Left kidney (tissue), 2 donors: ENCODE measurements around the gene IFT122. TPM values are rescaled to one million over a fixed set of nuclear protein-coding genes. Genes with fewer than 3 reads are reported as not detected.
"Not testable (repeated sequence)": the region's sequence is repeated elsewhere in the genome, so short reads cannot be mapped to it uniquely, and the experiment has no call there.

Experiments
- DNase-seq: peaks from one replicate; pipeline ENCODE4 v3.0.0-alpha.2; 2013
- polyA plus RNA-seq: library from polyadenylated mRNA; unstranded; fragments of 120-200 nt; gene quantifications from one replicate; pipeline ENCODE4 v1.2.1, GENCODE V29; 2013; ENCODE audit not compliant: insufficient read length

IFT122 gene
- polyA plus RNA-seq, 1 donor: 79.0 TPM

DNA sequence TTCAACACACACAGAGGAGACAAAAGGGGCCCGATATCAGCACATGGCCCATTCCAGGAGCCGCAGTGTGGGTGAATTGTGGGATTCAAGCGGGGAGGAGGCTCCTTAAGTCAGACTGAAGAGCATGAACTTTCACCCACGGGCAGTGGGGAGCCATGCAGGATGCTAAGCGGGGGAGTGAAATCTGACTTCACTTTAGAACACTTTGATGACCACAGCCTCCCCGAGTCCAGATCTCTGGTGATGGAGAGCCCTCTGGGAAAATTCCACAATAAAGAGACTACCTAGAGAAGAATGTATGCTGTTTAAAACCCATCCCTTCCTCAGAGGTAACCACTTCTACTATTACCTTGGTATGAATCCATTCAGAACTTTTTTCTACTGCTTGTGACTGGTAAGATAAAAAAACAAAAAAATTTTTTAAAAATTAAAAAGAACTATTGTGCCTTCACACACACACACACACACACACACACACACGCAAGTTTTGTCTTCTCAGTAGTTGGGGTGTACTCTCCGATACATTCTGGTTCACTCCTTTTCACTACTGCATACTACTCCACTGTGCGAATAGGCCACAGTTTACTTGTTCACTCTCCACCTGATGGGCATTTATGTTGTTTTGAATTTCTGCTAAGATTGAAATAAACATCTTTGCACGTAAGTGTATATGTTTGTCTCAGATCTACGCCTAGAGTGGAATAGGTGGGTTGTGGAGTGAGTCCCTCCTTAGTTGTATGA, 100.9 kb downstream of the IFT122 start:
- no peak for DNase-seq

DNA sequence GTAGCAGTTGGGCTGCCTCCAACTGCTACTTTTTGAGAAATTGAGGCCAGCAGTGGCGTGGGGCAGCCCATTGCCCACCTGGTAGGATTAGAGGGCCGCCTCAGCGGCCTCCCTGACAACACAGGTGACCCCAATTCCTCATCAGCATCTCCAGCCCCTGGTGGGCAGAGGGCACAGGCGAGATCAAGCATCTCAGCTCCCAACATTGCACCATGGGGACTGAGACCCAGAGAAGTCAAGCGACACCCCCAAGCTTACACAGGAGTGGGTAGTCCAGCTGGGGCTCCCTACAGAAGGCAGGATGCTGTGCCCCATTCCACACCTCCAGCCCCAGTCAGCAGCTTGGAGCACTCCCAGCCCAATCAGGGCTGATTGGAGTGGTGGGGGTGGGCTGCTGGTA, 102.7 kb downstream of the IFT122 start:
- DNase-seq: no peak

DNA sequence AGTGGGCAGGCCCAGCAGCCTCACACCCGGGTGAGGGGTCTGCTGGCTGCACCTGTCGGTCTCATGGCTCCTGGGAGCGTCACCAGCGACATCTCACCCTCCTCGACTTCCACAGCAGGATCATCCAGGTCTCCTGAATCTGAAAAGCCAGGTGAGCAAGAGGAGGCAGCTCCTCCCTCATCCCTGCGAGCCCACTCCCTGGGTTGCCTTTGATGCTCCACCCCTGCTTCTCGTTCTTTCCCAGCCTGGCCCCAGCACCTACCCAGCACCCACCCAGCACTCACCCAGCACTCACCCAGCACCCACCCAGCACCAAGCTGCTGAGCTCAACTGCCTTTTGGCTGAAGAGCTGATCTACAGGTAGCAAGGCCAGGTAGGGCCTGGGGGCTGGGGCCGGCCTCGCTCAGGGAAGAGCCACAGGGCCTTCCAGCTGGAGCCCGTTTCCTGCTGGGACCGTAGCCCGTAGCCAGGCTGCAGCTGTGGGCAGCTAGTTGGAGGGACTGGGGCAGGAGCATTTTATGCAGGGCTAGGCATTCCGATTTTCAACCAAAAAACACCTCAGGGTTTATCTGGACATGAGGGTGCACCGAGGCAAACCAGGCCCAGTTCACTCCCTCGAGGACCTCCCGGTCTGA, 103.2 kb downstream of the IFT122 start, which contains the start of gene H1-8:
H1-8 (plus strand) TSS at position 20 of the 635 bp plus-strand sequence; CDS start at position 64, 44 bp downstream.
- DNase-seq: no peak

DNA sequence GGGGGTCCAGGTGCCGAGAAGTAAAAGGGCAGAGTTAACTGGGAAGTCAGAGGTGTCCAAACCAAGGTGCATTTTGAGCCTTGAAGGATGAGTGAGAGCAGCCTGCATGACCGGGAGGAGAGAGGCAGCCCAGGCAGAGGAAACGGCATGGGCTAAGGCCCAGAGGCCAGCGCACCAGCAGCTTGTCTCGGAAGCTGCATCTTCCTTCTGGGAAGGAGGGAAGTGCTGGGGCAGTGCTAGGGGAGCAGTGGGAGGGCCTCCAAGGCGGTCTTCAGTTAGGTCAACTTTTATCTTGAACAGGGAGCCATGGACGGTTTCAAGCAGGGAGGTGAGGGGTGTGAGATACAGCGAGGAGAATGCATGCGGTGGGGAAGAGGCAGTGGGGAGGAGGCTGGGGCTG, 104.0 kb downstream of the IFT122 start:
- no peak for DNase-seq

DNA sequence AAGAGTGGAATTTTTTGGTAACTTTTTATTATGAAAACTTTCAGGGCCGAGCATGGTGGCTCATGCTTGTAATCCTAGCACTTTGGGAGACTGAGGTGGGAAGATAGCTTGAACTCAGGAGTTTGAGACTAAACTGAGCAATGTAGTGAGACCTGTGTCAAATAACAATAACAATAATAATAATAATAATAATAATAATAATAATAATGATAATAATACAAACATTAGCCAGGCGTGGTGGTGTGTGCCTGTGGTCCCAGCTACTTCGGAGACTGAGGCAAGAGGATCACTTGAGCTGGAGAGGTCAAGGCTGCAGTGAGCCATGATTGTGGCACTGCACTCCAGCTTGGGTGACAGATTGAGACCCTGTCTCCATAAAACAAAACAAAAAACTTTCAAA, 105.9 kb downstream of the IFT122 start:
- not testable (repeated sequence) for DNase-seq

DNA sequence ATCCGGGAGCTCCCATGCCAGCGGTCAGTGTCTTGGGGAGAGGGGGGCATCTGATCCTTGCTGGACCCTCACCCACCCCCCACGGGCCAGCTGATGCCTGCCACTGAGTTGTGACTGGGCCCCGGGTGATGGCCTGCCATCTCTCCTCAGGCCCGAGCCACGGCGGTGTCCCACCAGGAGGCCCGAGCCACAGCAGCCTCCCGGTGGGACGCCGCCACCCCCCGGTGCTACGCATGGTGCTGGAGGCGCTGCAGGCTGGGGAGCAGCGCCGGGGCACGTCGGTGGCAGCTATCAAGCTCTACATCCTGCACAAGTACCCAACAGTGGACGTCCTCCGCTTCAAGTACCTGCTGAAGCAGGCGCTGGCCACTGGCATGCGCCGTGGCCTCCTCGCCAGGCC, 107.2 kb downstream of the IFT122 start:
- no peak for DNase-seq

DNA sequence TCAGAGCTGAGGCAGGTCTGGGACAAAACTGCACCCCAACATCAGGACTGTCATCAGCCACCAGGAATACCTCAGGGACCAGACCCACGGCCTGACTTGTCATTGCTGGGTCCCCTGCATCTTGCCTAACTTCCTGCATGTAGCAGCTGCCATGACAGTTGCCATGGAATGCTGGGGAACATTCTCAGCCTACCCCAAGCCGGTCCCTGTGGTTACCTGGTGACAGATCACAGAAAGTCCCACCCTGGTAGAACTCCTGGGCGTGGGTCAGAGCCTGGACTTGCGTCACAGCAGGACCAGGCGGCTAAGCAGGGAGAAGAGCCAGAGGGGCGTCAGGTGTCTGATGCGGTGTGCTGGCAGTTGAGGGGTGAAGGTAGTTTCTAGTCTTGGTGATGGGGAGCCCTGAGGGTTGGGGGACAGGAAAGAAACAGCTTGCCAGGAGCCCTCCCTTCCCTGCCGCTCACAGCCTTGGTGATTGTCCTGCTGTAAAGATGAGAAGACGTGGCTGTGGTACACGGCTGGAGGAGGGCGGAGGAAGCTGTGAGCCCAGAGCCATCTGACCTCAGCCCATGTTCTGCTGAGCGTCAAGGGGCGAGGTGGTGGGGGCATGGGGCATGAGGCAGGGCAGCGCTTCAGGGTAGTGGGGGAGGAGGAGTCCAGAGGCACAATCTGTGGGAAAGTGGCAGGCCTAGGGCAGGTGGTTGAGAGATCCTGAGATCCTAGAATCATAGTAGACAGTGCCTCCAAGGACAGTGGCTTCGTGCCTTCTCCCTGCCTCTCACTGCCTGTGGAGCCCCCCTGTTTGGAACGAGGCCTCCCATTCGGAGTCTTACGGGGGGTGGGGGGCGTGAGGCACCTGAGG, 108.3 kb downstream of the IFT122 start:
- no peak for DNase-seq

DNA sequence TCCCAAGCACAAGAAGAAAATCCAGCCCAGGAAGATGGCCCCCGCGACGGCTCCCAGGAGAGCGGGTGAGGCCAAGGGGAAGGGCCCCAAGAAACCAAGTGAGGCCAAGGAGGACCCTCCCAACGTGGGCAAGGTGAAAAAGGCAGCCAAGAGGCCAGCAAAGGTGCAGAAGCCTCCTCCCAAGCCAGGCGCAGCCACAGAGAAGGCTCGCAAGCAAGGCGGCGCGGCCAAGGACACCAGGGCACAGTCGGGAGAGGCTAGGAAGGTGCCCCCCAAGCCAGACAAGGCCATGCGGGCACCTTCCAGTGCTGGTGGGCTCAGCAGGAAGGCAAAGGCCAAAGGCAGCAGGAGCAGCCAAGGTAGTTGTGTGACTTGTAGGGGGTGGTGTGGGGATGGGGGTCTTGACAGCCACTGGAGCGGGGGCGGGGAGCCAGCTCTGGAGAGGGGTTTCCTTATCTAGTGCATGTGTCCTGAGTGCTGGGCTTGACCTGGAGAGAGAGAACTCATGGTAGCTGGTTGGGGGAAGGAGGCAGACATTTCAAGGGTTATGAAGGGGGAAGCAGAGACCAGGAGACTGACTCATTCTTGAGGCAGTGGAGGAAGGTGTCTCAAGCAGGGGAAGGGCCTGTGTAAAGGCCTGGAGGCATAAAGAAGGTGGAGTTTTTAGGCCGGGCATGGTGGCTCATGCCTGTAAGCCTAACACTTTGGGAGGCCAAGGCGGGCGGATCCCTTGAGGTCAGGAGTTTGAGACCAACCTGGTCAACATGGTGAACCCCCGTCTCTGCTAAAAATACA, 109.2 kb downstream of the IFT122 start:
- no peak for DNase-seq

DNA sequence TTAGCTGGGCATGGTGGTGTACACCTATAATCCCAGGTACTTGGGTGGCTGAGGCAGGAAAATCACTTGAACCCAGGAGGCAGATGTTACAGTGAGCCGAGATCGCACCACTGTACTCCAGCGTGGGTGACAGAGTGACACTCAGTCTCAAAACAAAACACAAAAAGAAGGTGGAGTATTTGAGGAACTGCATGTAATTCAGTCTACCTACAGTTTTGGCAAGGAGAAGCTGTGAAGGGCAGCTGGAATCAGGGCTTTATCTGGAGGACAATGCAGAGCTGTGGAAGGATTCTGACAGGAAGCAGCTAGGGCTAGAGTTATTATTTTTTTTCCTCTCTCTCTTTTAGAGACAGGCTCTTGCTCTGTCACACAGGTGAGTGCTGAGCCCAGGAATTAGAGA, 109.8 kb downstream of the IFT122 start:
- no peak for DNase-seq

DNA sequence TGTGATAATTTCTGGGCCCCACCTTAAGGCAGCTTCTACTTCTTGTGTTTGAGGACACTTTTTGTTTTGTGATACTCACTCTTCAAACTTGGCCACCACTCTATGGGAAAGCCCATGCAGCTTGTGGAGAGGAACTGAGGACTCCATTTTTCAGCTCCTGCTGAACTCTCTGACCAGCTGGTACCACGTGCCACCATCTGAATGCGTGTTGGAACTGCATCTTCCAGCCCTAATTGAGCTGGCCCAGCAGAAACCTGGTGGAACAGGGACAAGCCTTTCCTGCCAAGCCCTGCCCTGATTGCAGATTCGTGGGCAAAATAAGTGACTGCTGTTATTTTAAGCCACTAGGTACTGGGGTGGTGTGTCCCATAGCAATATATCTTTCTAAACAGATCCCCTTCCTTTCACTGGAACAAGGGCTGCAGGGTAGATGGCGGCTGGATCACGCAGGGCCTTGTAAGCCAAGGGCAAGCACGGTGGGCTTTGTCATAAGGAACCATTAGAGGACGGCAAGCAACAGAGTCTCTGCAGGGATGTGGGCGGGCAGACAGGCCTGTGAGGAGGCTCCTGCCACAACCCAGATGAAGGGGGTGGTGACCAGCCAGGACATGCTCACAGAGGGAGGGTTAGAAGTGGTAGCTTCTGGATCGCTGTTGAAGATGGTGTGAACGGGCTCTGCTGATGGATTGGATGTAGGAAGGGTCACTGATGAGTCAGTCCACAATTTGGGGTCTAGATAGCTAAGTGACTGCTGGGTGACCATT, 112.4 kb downstream of the IFT122 start:
- no peak for DNase-seq

DNA sequence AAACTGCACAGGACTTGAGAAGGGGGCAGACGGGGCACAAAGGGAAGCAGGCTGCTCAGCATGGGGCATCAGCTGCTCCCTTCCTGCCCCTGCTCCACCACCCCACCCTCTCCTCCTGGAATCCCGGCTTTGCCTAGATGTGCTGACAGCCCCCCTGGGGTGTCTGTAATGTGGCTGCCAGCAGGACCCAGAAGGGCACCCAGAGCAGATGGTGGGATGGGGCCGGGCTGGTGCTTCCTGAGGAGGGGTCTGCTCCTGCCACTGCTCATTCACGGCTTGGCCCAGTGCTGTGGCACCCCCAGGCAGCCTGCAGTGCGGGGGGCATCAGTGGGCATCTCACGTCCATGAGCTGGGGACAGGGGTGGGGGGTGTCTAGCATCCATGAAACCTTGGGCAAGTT, 113.1 kb downstream of the IFT122 start:
- DNase-seq: no peak

DNA sequence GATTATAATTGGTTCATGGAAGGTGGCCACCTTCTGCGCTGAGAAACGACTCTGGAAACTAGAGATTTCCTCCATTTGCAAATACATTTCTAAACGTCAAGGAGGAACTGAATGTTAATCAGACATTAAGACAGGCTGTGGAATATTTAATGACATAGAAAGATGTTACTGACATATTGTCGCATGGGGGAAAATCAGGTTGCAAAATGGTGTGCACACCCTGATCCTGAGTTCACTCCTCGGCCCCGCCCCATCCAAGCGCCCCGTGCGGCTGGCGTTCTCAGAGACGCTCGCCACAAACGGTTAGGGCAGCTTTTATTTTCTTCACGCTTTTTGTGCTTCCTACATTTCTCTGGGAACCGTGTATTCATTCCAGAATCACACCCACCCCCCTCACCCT, 113.7 kb downstream of the IFT122 start:
- DNase-seq: no peak

DNA sequence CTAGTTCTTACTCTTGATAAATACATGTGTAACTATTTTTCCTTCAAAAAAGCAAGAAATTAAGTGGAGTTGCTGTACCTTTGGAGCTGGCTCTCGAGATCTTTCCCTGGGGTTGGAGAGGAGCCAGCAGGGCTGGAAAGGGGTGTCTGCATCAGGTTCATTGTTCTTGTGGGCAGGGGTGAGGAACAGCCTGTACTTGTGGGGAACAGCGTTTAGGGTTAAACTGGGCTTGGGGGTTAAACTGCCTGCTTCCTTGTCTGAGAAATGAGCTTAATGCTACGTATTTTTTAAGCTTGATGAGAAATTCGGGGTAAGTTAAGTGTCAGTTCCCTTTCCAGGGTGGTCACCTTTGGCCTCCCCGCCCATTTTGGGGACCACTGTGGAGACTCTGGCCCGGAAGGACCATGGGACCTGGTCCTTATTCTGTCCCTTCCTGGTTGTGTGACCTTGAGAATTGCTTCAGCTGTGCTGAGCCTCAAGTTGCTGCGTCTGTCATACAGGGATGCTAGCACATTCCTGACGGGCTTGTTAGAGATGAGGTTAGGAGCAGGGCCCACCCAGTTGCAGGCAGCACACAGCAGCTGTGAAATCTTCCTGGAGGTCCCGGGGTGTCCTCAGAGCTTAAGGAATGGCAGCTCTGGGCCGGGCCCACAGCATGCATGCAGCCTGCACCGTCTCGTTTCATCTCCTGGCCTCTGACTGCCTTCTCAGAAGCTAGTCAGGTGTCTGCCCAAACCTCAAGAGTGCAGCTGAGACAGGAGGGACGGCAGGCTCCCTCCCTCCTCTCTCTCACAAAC, 114.5 kb downstream of the IFT122 start:
- DNase-seq: no peak

DNA sequence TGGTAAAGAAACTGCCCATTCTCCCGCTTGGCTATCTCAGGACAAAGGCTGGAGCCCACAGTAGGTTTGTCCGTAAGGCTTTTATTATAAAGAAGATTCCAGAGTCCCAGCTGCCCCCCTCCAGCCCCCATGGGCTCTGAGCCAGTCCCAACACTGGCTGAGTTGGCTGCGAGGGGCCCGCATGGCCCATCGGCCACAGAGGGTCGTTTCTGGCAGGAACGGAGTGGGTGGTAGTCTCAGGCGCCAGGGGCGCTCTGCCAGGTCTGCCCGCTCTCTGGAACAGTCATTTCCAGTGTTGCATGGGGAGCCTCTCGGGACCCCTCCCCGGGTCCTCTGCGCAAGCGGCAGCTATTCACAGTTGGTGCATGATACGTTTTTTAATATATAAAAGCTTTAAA, 115.1 kb downstream of the IFT122 start:
- no peak for DNase-seq

DNA sequence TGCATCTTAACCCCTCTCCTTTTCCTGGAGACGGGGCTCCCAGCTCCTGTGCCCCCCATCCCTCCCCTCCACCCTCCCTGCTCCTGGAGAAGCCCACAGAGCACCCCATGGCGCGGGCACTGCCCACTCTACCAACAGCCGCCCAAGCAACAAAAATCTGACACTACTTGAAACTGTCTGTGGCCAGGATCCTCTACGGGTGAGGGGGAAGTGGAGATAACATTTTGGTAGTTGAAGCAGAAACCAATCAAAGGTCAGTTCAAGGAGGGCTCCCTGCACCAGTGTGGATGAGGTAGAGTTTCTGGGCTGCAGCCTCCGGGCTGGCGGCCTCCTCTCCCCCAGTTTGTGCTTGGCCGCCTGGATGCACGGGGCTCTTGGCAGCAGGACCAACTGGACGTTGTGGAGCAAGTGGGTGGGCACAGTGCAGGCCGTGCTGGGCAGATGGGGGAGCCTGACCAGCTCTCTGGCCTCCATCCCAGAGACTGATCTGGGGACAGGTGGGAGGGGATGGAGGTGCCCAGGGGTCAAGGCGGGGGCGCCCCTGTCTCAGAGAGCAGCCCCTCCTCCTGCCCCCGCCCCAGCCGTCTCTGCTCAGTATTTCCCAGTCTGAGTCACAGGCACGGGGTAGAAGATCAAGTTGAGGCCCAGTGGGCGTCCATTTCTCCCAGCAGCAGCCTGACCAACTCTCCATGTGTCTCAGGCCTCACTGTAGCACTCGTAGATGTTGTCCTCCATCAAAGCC, 115.8 kb downstream of the IFT122 start:
- no peak for DNase-seq

DNA sequence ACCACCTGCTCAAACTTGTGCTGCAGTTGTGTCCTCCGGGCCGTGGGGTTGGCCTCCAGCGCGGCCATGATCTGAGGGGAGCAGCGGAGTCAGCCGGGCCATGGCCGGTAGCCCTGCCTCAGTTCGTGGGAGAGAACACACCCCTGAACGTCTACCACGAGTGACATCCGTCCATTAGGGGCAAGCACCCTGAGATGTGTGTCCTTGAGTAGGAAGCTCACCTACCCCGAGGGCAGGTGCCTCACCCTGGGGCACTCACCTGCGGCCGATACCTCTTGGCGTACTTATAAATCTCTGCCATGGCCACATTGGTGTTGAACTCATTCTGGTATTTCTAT, 116.3 kb downstream of the IFT122 start:
- no peak for DNase-seq

DNA sequence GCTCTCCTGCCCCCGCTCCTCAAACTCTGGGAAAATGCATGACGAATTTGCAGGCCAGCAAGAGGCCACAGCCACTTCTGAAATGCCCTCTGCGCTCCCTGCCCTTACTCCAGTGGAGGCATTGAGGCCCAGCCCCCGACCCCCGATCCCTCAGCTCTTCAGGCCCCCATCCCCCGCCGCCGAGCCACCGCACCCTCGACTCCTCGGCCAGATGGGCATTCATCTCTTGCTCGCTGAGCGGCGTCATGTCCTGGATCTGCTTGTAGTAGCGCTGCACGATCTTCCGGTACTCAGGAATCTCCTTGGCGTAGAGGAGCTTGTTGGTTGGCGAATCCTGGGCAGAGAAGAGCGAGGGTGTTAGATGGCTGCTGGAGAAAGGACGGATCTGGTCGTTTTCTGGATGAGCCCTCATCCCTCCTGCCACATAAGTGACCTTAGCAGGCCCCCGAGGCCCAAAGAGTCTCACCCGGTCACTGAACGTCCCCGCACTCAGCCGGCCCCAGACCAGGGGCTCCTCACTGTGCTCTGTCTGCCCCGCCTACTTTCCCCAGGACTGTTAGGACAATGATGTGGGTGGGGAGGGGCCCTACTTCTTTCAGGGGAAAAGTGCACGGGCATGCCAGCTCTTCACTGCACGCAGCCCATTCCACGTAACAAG, 117.0 kb downstream of the IFT122 start:
- no peak for DNase-seq

DNA sequence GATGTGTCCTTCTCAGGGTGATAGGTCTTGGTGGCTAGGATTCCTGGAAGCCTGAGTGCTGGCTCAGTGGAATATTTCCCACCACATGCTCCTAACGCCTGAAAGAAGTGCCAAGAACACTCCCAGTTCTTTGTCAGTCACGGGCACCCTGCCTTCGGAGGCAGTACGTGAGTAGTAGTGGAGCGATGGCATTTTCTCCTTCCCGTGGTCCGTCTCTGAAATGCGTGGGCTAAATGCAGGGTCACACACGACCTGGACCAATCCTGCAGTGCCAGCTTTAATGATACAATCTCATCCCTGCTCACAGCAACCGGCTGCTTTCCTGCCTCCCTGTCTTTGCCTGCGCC, 117.5 kb downstream of the IFT122 start:
- DNase-seq: no peak

DNA sequence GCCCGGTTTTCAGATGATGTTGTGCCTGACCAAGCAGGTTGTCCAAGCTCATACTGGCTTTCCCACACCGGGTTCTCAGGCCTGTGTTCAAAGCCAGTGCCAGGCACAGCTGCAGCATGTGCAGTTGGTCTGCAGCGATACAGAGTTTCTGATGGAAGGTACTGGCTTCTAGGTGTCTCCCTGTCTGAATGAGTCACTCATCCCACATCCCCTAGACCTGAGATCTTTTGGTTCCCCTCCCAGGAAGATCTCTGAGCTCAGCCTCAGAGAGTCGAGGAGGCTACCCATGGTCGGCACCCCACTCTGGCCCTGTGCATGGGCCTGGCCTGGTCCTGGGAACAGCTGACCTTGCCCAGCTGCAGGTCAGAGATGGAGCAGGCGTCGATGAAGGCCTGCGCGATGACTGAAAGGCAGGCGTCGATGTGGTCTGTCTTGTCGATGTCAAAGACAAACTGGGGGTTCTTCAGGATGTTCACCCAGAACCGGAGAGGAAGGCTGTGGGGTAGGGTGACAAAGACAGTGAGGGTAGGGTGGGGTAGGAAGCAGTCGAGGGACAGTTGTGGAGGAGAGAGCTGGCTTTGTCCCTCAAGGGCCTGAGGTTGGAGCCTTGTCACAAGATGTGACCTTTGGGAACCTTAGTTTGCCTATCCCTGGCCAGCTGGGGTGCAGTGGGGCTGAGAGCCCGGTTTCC, 118.2 kb downstream of the IFT122 start:
- no peak for DNase-seq
